ENCODE measurements around the gene TPRG1.

TPRG1 gene

DNA sequence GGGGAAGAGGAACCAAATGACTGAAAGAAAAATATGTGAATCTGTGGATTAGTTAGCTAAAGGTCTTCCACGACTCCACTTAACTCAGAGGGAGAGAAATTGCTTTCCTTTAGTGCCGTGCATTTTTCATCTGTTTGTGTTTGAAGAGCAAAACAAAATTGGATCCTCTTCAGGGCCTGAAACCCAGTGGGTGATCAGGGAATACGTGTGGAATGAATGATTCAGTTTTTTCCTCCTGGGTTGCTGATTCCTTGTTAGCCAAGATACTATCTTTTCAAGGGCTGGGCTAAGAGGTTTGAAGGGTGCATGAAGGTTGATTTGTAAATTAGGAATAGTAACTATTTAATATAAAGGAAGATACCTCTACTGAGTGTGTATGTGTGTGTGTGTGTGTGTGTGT lies 61.0 kb downstream of the TPRG1 start:
- no peak for DNase-seq (ENCODE audit: low spot score)

- peak; percentile 31 for DNase-seq (ENCODE audit: low spot score)
These were observed 61.6 kb downstream of the TPRG1 start for GRCh38 chr3:189233225-189233858.

GRCh38 chr3:189235214-189235613 lies 63.4 kb downstream of the TPRG1 start:
- DNase-seq (ENCODE audit: low spot score), result no peak

DNA sequence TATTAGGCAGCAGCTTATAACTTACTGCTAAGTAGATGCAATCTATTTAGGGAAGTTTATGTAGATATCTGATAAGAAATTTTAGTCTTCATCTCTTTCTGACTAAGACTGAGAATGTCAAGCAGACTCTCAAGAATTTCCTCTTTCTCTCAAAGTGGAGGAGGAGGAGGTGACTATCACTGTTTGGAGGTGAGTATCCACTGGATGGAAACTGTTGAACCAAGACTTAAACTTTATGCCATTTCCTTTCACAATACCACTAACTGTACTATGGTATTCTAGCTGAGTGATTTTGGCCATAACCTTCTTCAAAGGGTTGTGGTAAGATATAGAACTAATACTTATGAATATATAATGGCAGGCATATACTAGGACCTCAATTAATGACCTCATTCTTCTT lies 64.6 kb downstream of the TPRG1 start:
- DNase-seq (ENCODE audit: low spot score), result no peak

- no peak for DNase-seq (ENCODE audit: low spot score)
These were observed 65.8 kb downstream of the TPRG1 start for GRCh38 chr3:189237526-189237925.

GRCh38 chr3:189238071-189238470 lies 66.3 kb downstream of the TPRG1 start:
- no peak for DNase-seq (ENCODE audit: low spot score)

DNA sequence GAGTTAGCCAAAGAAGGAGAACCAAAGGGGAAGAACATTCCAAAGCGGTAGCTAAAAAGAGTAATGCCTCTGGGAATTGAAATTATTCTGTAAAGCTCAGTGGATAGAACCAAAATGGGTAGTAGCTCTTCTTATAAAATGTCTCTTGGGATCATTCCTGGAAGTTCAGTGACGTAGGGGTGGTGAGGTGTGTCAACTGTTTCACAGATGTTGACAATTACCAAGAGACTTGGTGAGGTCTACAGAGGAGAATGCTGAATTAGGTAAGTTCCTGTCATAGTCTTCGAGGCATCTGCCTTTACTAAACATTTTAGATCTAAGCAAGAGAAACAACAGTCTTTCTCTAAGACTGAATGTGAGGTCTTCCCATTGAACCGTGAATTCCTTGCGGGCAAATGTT lies 67.8 kb downstream of the TPRG1 start:
- DNase-seq (ENCODE audit: low spot score), result no peak

DNA sequence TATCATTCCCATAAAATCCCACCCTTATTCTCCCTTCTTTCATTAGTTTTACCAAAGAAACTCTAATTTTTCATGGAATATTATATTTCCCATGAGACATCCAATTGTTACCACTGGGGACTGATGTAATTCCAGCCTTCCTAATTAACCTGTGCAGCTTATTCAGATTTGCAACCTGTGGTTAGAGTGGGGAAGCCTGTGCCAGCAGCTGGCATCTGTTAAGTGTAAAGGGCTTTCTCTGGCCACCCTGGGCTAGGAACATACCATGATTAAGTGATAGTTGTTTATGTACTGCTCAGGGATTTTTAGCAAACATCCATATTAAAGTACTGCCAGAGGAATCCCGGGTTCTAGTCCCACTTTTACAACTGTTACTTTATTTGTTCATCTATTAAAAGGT lies 78.2 kb downstream of the TPRG1 start:
- no peak for DNase-seq (ENCODE audit: low spot score)

GRCh38 chr3:189258261-189258660 lies 86.5 kb downstream of the TPRG1 start:
- no peak for DNase-seq (ENCODE audit: low spot score)

DNA sequence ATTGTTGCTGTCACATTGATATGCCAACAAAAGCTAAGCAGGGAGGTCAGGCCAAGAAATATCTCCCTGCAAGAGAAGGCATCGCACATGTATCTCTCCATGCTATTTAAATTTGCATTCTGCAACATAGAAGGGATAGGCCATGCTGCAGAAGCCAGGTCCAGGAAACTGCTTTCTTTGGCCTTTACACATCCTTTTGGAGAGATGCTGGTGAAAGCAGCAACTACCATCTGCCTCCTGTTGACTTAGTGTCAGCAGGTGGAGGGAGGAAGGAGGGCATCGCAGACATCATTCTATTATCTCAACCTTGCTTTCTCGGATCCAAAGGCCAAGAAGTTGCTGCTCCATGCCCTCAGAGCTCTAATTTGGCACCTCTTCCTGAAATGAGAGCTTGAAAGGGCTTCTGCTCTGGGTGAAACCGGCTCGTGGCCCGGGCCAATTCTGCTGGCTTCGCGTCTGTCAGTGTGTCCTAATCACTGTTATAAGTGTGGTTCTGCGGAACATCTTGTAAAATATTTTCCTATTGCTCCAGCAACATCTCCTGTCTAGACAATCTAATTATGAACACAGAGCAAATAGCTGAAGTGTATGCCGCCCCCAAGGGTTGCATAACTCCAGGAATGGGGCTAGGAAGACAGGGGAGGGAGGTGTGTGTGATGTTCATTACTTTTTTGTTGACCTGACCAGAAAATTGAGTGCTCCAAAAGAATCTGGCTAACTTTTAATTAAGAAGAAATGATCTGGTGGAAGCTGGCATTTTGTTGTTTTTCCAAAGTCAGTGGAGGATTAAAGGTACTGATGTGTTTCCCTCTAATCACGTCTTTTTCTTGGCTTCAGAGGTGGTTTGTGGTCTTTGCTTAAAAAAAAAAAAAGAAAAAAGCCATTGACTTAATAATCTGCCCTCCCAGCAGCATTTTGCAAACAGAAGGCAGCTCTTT lies 89.1 kb downstream of the TPRG1 start:
- no peak for DNase-seq (ENCODE audit: low spot score)

- no peak for DNase-seq (ENCODE audit: low spot score)
These were observed 91.0 kb downstream of the TPRG1 start for GRCh38 chr3:189262746-189263145.

DNA sequence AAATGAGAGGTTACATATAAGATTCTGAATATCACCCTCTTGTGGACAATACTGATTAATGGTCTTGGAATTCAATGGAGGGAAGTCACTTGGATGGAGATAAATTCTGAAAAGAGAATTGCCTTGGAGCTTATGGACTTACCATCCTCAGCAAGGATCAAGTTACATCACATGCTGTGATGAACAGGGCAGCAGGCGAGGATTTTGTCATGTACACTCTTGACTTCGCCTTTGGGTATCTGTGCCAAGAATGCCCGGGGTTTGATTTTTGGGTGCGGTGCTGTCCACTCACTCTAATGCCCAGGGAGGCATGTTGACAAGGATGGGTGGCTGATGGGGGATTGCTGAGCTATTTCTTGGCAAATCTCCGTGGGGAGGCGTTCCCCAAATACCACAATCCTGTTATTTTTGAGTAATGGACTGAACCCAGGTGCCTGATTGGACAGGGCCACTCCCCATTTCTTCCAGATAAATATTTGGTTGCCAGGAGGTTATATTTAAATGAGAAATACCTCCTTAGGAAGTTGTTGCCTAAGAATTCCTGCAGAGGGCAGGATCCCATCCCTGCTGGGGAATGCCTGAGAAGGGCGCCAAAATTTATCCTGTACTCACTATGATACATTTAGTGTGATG lies 96.3 kb downstream of the TPRG1 start:
- no peak for DNase-seq (ENCODE audit: low spot score)

DNA sequence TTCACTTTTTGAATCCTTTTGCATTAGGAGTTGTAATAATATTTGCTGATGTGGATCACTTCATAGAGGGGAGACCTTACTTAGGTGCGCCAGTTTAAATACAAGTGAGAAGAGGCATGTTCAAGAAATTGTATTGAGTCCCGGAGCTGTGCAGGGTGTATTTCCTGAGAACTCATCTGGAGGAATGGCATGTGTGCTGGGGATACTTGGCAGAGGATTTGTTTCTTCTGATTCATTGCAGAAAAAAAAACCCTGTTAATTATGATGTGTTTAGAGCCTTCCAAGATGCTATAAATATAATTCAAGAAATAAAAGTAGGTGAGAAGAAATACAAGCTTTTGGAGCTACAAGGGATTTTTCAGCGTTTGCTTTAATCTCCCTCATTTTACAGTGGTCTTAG lies 97.6 kb downstream of the TPRG1 start:
- DNase-seq (ENCODE audit: low spot score), result no peak

- DNase-seq (ENCODE audit: low spot score), result peak; percentile 19
These were observed 98.6 kb downstream of the TPRG1 start for GRCh38 chr3:189270248-189270832.

DNA sequence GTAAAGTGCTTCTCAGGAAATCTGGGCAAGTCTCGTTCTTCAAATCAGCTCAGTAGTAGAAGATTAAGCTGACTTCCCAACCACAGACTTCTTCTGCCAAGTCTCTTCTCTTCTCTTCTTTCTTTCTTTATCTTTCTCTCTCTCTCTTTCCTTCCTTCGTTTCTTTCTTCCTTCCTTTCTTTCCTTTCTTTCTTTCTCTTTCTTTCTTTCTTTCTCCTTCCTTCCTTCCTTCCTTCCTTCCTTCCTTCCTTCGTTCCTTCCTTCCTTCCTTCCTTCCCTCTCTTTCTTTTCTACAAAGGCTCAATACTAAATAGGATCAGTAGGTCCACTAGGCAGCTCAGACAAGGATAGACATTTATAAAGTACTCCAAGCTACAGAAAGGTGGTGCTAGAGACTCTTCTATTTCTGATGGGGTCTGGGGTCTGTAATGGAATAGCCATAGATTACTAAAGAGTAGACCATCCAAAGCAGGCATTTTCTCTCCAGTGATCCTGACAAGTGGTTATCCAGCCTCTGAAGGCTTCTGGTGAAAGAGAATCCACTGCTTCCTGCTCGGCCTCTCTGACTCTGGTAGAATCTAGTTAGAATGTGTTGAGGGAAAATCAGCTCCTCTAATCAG lies 100.8 kb downstream of the TPRG1 start:
- no peak for DNase-seq (ENCODE audit: low spot score)

GRCh38 chr3:189273736-189274135 lies 102.0 kb downstream of the TPRG1 start:
- DNase-seq (ENCODE audit: low spot score), result no peak

- DNase-seq (ENCODE audit: low spot score), result no peak
These were observed 103.4 kb downstream of the TPRG1 start for GRCh38 chr3:189275182-189275581.

- no peak for DNase-seq (ENCODE audit: low spot score)
These were observed 104.1 kb downstream of the TPRG1 start for GRCh38 chr3:189275852-189276251.

GRCh38 chr3:189276444-189277219 lies 104.9 kb downstream of the TPRG1 start:
- DNase-seq (ENCODE audit: low spot score), result peak; percentile 4

DNA sequence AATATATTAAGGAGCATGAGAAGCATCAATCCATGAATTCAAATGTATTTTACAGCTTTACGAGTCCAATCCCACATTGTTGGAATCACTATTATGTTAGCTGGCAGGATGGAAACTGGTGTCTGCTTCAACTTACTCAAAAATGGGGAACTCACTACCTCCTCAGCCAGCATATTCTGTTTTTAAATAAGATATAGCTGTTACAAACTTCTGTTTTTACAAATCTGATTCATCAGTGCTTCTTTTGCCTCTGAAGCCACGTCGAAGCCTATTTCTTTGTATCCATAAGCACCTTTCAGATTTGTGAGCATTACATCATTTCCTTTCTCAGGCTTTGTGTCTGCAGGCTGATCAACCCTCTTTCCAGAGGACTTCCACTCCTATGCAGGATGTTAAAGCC lies 105.9 kb downstream of the TPRG1 start:
- DNase-seq (ENCODE audit: low spot score), result no peak

- no peak for DNase-seq (ENCODE audit: low spot score)
These were observed 106.5 kb downstream of the TPRG1 start for GRCh38 chr3:189278221-189278620.
